ENCODE data around the gene LSS.
"Not testable (repeated sequence)": the region's sequence is repeated elsewhere in the genome, so short reads cannot be mapped to it uniquely, and the experiment has no call there.

The LSS gene

GRCh38 chr21:46154155-46154954 is 74.2 kb downstream of the LSS start:
- no peaks in the 10 kb centered on the region for H3K36me3 Mint-ChIP-seq
- H3K4me1 Mint-ChIP-seq, result no peaks in the 10 kb centered on the region
- ATAC-seq (no peak), DNase-seq (ENCODE audit: low spot score in 2 of 2) (no peak)
- no peak overlapping the region for H3K27ac Mint-ChIP-seq
- H3K9me3 Mint-ChIP-seq, result no peaks in the 10 kb centered on the region
- H3K4me3 Mint-ChIP-seq, result no peak overlapping the region

- Mint-ChIP-seq H3K4me1 (no peaks in the 10 kb centered on the region), H3K9me3 (no peaks in the 10 kb centered on the region), H3K4me3 (no peak overlapping the region), H3K36me3 (no peaks in the 10 kb centered on the region), H3K27ac (no peak overlapping the region)
- DNase-seq (ENCODE audit: low spot score in 2 of 2) (peak in 1 of 2 donors; percentile 45), ATAC-seq (peak; percentile 59)
Measured at GRCh38 chr21:46153247-46154154, 75.1 kb downstream of the LSS start.

DNA sequence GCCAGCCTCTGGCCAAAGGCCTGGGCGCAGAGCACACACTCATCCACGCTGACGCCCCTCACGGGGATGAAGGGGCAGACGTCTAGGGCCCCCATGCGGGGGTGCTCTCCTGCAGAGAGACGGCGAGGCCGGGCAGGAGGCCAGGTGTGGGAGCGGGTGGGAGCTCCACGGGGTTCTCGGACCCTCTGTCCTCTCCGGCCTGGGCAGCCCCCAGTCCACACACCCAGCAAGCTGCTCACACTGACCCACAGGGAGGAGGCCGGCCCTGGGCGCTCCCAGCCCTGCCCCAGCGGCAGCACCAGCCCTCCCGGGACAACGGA is 75.7 kb downstream of the LSS start:
- DNase-seq (ENCODE audit: low spot score in 2 of 2), result no peak
- Mint-ChIP-seq H3K36me3 (no peaks in the 10 kb centered on the region), H3K27ac (no peak overlapping the region), H3K9me3 (no peaks in the 10 kb centered on the region), H3K4me1 (no peaks in the 10 kb centered on the region), H3K4me3 (no peak overlapping the region)
- ATAC-seq, result peak; percentile 6

DNA sequence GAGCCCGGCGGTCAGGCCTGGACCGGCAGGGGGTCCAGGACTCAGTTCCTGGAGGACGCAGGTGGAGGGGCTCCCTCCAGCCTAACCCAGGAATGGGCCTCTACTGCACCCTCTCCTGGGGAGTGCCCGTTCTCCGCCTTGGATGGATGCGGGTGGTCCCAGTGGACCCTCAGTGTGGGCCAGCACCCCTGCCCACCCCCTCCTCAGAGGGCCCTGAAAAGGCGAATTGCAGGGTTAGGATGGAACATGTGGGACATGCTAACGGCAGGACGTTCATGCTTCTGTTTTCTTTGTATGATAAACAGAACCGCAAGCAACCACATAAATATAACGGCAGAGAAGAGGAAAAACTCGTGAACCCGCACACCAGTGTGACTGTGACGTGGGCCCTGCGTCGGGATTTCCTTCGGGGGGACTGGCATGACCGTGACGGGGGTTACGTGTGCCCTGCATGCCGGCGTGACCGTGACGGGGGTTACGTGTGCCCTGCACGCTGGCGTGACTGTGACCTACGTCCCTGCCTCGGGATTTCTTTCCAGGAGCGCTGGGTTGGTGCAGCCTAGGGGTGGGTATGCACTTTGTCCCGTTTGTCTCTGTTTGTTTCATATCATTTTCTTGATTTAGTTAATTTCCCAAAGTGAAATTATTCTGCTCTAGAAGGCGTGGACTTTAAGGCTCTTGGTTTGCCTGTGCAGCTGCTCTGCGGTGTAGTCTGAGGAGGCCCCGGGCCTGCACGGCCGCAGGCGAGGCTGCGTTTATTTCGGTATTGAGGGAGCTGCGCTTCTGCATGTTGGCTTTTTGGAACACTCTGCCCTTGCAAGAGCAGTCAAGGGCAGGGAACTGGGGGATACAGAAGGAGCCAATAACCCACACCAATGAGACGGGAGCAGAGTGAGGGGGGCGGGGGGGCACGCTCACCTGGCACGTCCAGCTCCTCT is 76.3 kb downstream of the LSS start:
- Mint-ChIP-seq H3K4me3 (no peak overlapping the region), H3K36me3 (no peaks in the 10 kb centered on the region), H3K9me3 (no peaks in the 10 kb centered on the region)

DNA sequence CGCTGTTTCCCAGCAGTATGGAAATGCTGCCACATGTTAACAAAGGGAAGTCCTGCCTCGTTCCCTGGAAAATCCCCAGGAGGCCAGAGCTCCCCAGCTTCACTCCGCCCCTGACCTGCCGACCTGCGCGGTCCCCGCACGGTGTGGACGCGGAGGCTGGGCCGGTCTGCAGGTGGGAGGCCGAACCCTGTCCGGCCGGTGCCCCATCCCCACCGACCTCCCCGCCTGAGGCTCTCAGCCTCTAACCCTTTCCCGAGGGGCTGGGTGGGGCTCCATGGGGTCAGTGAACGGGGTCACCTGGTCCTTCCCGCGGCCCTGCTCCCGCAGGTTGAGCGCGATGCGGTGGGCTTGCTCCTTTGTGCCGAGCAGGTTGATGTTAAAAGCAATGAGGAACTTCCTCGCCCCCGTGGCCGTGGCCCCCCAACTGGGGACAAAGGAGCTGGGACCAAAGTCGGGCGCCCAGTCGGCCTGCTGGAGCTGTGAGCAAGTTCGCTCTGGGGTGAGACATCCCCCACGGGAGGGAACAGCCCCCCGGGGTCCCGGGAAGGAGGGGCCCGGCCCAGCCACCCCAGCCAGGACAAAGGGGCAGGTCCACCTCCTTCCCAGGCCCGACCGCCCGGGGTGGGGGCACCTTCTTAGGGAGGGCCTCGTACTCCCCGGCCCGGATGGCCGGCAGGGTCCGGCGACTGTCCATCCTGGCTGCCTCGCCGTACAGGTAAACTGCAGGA is 77.1 kb downstream of the LSS start:
- H3K36me3 Mint-ChIP-seq, result no peaks in the 10 kb centered on the region
- H3K4me3 Mint-ChIP-seq, result no peak overlapping the region
- H3K4me1 Mint-ChIP-seq, result no peaks in the 10 kb centered on the region
- DNase-seq (ENCODE audit: low spot score in 2 of 2) (no peak), ATAC-seq (no peak)
- H3K27ac Mint-ChIP-seq, result no peak overlapping the region
- no peaks in the 10 kb centered on the region for H3K9me3 Mint-ChIP-seq

More for the DNA sequence above, 76.3 kb downstream of the LSS start:
- no peak overlapping the region for H3K27ac Mint-ChIP-seq
- no peaks in the 10 kb centered on the region for H3K4me1 Mint-ChIP-seq
- no peak for DNase-seq (ENCODE audit: low spot score in 2 of 2)
- ATAC-seq, result no peak

- ATAC-seq (no peak), DNase-seq (ENCODE audit: low spot score in 2 of 2) (no peak)
- Mint-ChIP-seq H3K4me1 (no peaks in the 10 kb centered on the region), H3K4me3 (no peak overlapping the region), H3K9me3 (no peaks in the 10 kb centered on the region), H3K36me3 (no peaks in the 10 kb centered on the region), H3K27ac (no peak overlapping the region)
Measured at GRCh38 chr21:46150491-46151121, 78.0 kb downstream of the LSS start.

- ATAC-seq, result no peak
- H3K9me3 Mint-ChIP-seq, result no peaks in the 10 kb centered on the region
- no peaks in the 10 kb centered on the region for H3K36me3 Mint-ChIP-seq
- H3K27ac Mint-ChIP-seq, result no peak overlapping the region
- H3K4me3 Mint-ChIP-seq, result no peak overlapping the region
- no peaks in the 10 kb centered on the region for H3K4me1 Mint-ChIP-seq
- DNase-seq (ENCODE audit: low spot score in 2 of 2), result no peak
Measured at GRCh38 chr21:46150073-46150472, 78.5 kb downstream of the LSS start.

DNA sequence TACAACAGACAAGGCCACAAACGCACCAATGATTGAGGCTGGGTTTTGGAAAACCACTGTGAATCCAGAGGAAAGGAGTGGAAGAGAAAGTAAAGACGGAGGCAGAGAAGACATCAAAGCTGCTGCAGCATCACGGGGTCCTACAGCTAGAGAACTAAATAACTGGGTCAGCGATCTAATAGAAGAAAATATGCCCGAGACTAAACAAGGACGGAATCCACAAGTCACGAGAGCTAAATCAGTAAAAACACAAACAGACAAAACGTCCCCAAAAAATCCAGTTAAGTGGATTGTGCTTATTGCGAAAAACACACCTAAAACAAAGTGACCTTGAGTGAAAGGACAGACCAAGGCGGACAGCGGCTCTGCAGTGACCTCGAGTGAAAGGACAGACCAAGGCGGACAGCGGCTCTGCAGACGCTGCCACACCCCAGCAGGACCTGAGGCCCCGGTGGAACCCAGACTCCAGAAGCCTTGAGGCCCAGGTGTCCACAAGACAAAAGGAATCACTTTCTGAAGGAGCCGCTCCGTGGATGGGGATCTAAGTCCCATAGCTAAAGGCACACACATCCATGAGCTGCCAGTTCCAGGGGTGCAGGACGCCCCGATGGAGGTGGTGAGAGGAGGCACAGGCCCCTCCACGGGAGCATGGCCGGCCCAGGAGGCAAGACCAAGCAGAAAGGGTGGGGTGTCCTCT is 79.2 kb downstream of the LSS start:
- Mint-ChIP-seq H3K27ac (no peak overlapping the region), H3K4me3 (no peak overlapping the region), H3K4me1 (peaks cover 5% of the 10 kb centered on the region), H3K9me3 (no peaks in the 10 kb centered on the region), H3K36me3 (no peaks in the 10 kb centered on the region)
- ATAC-seq (no peak), DNase-seq (ENCODE audit: low spot score in 2 of 2) (no peak)

DNA sequence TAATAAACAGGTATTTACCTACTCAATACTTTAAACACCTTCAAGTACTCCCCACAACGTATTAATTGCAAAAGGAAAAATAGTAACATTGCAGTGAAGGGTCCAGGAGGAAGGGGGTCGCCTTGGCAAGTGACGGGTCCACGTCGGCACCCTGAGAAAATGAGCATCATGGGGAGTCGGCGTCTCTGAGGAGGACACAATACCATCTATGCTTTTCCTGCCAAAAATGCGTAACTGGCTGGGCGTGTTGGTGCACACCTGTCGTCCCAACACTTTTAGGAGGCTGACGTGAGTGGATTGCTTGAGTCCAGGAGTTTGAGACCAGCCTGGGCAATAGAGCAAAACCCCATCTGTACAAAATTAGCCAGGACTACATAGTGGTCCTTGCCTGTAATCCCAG is 80.5 kb downstream of the LSS start:
- Mint-ChIP-seq H3K4me3 (no peak overlapping the region), H3K36me3 (no peaks in the 10 kb centered on the region), H3K27ac (no peak overlapping the region), H3K9me3 (no peaks in the 10 kb centered on the region), H3K4me1 (peaks cover 15% of the 10 kb centered on the region)
- no peak for DNase-seq (ENCODE audit: low spot score in 2 of 2)
- ATAC-seq, result no peak

- ATAC-seq, H3K27ac Mint-ChIP-seq, H3K4me3 Mint-ChIP-seq, H3K9me3 Mint-ChIP-seq, H3K36me3 Mint-ChIP-seq: not testable (repeated sequence)
- peak in 1 of 2 donors; percentile 63 for DNase-seq (ENCODE audit: low spot score in 2 of 2)
- peaks cover 15% of the 10 kb centered on the region for H3K4me1 Mint-ChIP-seq
Measured at GRCh38 chr21:46147429-46147828, 81.1 kb downstream of the LSS start.

- H3K9me3 Mint-ChIP-seq, result no peaks in the 10 kb centered on the region
- DNase-seq (ENCODE audit: low spot score in 2 of 2) (no peak), ATAC-seq (no peak)
- H3K27ac Mint-ChIP-seq, result peak overlapping the region; percentile 32
- H3K4me1 Mint-ChIP-seq, result peaks cover 15% of the 10 kb centered on the region
- H3K4me3 Mint-ChIP-seq, result no peak overlapping the region
- no peaks in the 10 kb centered on the region for H3K36me3 Mint-ChIP-seq
Measured at GRCh38 chr21:46146856-46147255, 81.7 kb downstream of the LSS start.

DNA sequence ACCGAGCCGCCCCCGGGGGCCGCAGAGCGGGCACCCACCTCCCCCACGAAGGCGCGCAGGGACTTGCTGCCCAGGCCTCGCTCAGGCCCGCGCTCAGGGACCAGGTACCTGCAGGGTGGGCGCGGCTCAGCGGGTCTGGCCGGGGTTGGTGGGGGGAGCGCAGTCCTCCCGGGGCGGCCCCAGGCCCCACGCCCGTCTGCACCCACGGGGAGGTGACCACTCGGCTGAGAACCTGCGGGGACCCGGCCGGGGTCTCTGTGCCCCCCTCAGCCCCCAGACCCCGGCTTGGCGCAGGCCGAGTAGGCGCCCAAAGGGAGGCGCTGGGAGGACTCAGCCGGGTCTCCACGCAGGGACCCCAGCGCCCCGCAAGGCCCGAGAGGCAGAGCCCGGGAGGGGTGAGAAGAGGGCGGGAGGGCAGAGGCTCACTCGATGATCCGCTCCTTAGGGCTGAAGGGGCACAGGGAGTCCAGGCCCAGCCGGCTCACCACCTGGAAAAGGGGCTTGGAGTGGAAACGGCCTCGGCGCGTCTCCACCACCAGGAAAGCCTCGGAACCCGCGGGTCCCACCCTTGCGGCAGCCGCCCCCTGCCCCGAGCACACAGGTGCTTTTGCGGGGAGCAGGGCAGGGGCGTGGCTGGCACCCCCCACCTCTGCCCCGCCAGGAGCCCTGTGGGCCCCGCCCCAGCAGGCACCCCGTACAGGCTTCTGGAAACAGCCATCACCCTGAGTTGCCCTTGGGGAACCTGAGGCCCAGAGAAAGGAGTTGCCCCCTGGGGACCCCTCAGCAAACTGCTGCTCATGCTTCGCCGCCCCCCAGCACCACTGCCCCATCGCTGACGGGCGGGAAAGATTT is 82.5 kb downstream of the LSS start:
- ATAC-seq (no peak), DNase-seq (ENCODE audit: low spot score in 2 of 2) (no peak)
- H3K36me3 Mint-ChIP-seq, result no peaks in the 10 kb centered on the region
- H3K27ac Mint-ChIP-seq, result peak overlapping the region; percentile 32
- no peaks in the 10 kb centered on the region for H3K9me3 Mint-ChIP-seq
- peaks cover 15% of the 10 kb centered on the region for H3K4me1 Mint-ChIP-seq
- H3K4me3 Mint-ChIP-seq, result no peak overlapping the region

- Mint-ChIP-seq H3K9me3 (no peaks in the 10 kb centered on the region), H3K4me1 (peaks cover 15% of the 10 kb centered on the region), H3K4me3 (no peak overlapping the region), H3K27ac (peak overlapping the region; percentile 91), H3K36me3 (no peaks in the 10 kb centered on the region)
- ATAC-seq (no peak), DNase-seq (ENCODE audit: low spot score in 2 of 2) (no peak)
Measured at GRCh38 chr21:46145159-46145839, 83.3 kb downstream of the LSS start.
